Activated T-cell treated with anti-CD3 and anti-CD28 coated beads, Interleukin-2, amount 50 U/mL, for 24 hours (primary cell): ENCODE results near the gene UBE2Q2.
"Not testable (repeated sequence)": the region's sequence is repeated elsewhere in the genome, so short reads cannot be mapped to it uniquely, and the experiment has no call there.

ENCODE experiments used
- DNase-seq: peaks from one replicate; pipeline ENCODE4 v3.0.0-alpha.2; 2020
- H3K27ac Mint-ChIP-seq: 2 replicates; pipeline ENCODE4 v1.8.0; 2020; ENCODE audit warnings: mild to moderate bottlenecking, mixed read lengths
- H3K27me3 Mint-ChIP-seq: 2 replicates; pipeline ENCODE4 v1.8.0; 2020; ENCODE audit warnings: mixed read lengths
- H3K36me3 Mint-ChIP-seq: 2 replicates; pipeline ENCODE4 v1.8.0; 2020; ENCODE audit warnings: low read depth, mixed read lengths
- H3K4me1 Mint-ChIP-seq: 2 replicates; pipeline ENCODE4 v1.8.0; 2020; ENCODE audit warnings: low read depth, mixed read lengths
- H3K4me3 Mint-ChIP-seq: 2 replicates; pipeline ENCODE4 v1.8.0; 2020; ENCODE audit warnings: mild to moderate bottlenecking, moderate library complexity, mixed read lengths
- H3K9me3 Mint-ChIP-seq: 2 replicates; pipeline ENCODE4 v1.8.0; 2020; ENCODE audit warnings: mixed read lengths

The UBE2Q2 gene

GRCh38 chr15:75842722-75843677 is at the start of gene UBE2Q2:
Gene UBE2Q2, plus strand, starts transcription at chr15:75843447. Its CDS starts 220 bp downstream, at chr15:75843667.
- peak within 1 kb of the TSS; percentile 85 for H3K4me3 Mint-ChIP-seq
- peaks cover 41% of the 10 kb centered on the region for H3K4me1 Mint-ChIP-seq
- DNase-seq, result peak; percentile 82
- no peaks in the 10 kb centered on the region for H3K9me3 Mint-ChIP-seq
- peaks cover 25% of the 10 kb centered on the region for H3K36me3 Mint-ChIP-seq
- peak within 1 kb of the TSS; percentile 85 for H3K27ac Mint-ChIP-seq
- H3K27me3 Mint-ChIP-seq, result peaks cover 13% of the 10 kb centered on the region

- Mint-ChIP-seq H3K4me3 (no peak overlapping the region), H3K27ac (no peak overlapping the region), H3K4me1 (no peaks in the 10 kb centered on the region), H3K27me3 (peaks cover 45% of the 10 kb centered on the region), H3K9me3 (no peaks in the 10 kb centered on the region), H3K36me3 (no peaks in the 10 kb centered on the region)
- DNase-seq, result no peak
These were observed 46.9 kb upstream of the UBE2Q2 start for GRCh38 chr15:75796321-75796720.

- not testable (repeated sequence) for DNase-seq, H3K4me3 Mint-ChIP-seq, H3K4me1 Mint-ChIP-seq, H3K36me3 Mint-ChIP-seq, H3K27ac Mint-ChIP-seq, H3K9me3 Mint-ChIP-seq
- H3K27me3 Mint-ChIP-seq, result peaks cover 50% of the 10 kb centered on the region
These were observed 46.1 kb upstream of the UBE2Q2 start for GRCh38 chr15:75797146-75797545.

- Mint-ChIP-seq H3K36me3 (no peaks in the 10 kb centered on the region), H3K4me3 (no peak overlapping the region), H3K9me3 (no peaks in the 10 kb centered on the region), H3K27me3 (peaks cover 59% of the 10 kb centered on the region), H3K4me1 (peaks cover 7% of the 10 kb centered on the region), H3K27ac (no peak overlapping the region)
- DNase-seq, result no peak
These were observed 44.1 kb upstream of the UBE2Q2 start for GRCh38 chr15:75799190-75799589.

GRCh38 chr15:75800409-75800808 is 42.8 kb upstream of the UBE2Q2 start:
- H3K9me3 Mint-ChIP-seq, H3K36me3 Mint-ChIP-seq, DNase-seq, H3K4me3 Mint-ChIP-seq, H3K27ac Mint-ChIP-seq, H3K4me1 Mint-ChIP-seq: not testable (repeated sequence)
- H3K27me3 Mint-ChIP-seq, result peaks cover 59% of the 10 kb centered on the region

- Mint-ChIP-seq H3K27ac (no peak overlapping the region), H3K4me3 (peak overlapping the region; percentile 59), H3K36me3 (no peaks in the 10 kb centered on the region), H3K9me3 (no peaks in the 10 kb centered on the region), H3K4me1 (peaks cover 7% of the 10 kb centered on the region), H3K27me3 (peaks cover 54% of the 10 kb centered on the region)
- DNase-seq, result peak; percentile 85
These were observed 41.2 kb upstream of the UBE2Q2 start for GRCh38 chr15:75801859-75802593.

GRCh38 chr15:75807486-75807885 is 35.8 kb upstream of the UBE2Q2 start:
- H3K4me3 Mint-ChIP-seq, DNase-seq: not testable (repeated sequence)
- peaks cover 13% of the 10 kb centered on the region for H3K27me3 Mint-ChIP-seq

GRCh38 chr15:75808009-75808408 is 35.2 kb upstream of the UBE2Q2 start:
- H3K4me3 Mint-ChIP-seq, DNase-seq, H3K27me3 Mint-ChIP-seq, H3K9me3 Mint-ChIP-seq, H3K36me3 Mint-ChIP-seq, H3K27ac Mint-ChIP-seq, H3K4me1 Mint-ChIP-seq: not testable (repeated sequence)

More at GRCh38 chr15:75807486-75807885, 35.8 kb upstream of the UBE2Q2 start:
- H3K4me1 Mint-ChIP-seq, H3K9me3 Mint-ChIP-seq, H3K36me3 Mint-ChIP-seq: not testable (repeated sequence)
- H3K27ac Mint-ChIP-seq, result peak overlapping the region; percentile 9

- H3K4me3 Mint-ChIP-seq, result no peak overlapping the region
- H3K36me3 Mint-ChIP-seq, result no peaks in the 10 kb centered on the region
- no peaks in the 10 kb centered on the region for H3K4me1 Mint-ChIP-seq
- no peak overlapping the region for H3K27ac Mint-ChIP-seq
- no peaks in the 10 kb centered on the region for H3K9me3 Mint-ChIP-seq
- DNase-seq, result no peak
- peaks cover 3% of the 10 kb centered on the region for H3K27me3 Mint-ChIP-seq
These were observed 34.7 kb upstream of the UBE2Q2 start for GRCh38 chr15:75808563-75808962.

- Mint-ChIP-seq H3K4me3 (no peak overlapping the region), H3K27ac (no peak overlapping the region), H3K9me3 (no peaks in the 10 kb centered on the region), H3K36me3 (no peaks in the 10 kb centered on the region), H3K27me3 (peaks cover 3% of the 10 kb centered on the region), H3K4me1 (no peaks in the 10 kb centered on the region)
- no peak for DNase-seq
These were observed 33.1 kb upstream of the UBE2Q2 start for GRCh38 chr15:75809986-75810750.

- Mint-ChIP-seq H3K27ac (no peak overlapping the region), H3K4me1 (no peaks in the 10 kb centered on the region), H3K27me3 (peaks cover 3% of the 10 kb centered on the region), H3K36me3 (no peaks in the 10 kb centered on the region), H3K4me3 (no peak overlapping the region), H3K9me3 (no peaks in the 10 kb centered on the region)
- no peak for DNase-seq
These were observed 32.3 kb upstream of the UBE2Q2 start for GRCh38 chr15:75810874-75811498.

- Mint-ChIP-seq H3K27me3 (no peaks in the 10 kb centered on the region), H3K36me3 (no peaks in the 10 kb centered on the region), H3K4me1 (peaks cover 5% of the 10 kb centered on the region), H3K4me3 (no peak overlapping the region), H3K9me3 (no peaks in the 10 kb centered on the region), H3K27ac (no peak overlapping the region)
- no peak for DNase-seq
These were observed 31.6 kb upstream of the UBE2Q2 start for GRCh38 chr15:75811626-75812025.

- Mint-ChIP-seq H3K36me3 (no peaks in the 10 kb centered on the region), H3K4me1 (peaks cover 14% of the 10 kb centered on the region), H3K27ac (no peak overlapping the region), H3K9me3 (no peaks in the 10 kb centered on the region), H3K4me3 (no peak overlapping the region), H3K27me3 (no peaks in the 10 kb centered on the region)
- DNase-seq, result no peak
These were observed 28.5 kb upstream of the UBE2Q2 start for GRCh38 chr15:75814794-75815193.
